Activated B cell treated with CpG ODN at 0.5 μM for 24 hours (primary cell): ENCODE data around the gene MORC4. TPM values are rescaled to one million over a fixed set of nuclear protein-coding genes. Genes with fewer than 3 reads are reported as not detected.

Source experiments
- ATAC-seq: fragments of 200-7000 bp; cut with Tn5 transposase; one replicate; pipeline ENCODE4 v1.10.0; 2021; ENCODE audit warnings: low read depth, mild to moderate bottlenecking, moderate library complexity
- CTCF ChIA-PET: fragments of 350-600 bp; sonication (Branson Sonifier 250); formaldehyde crosslinking; loops from one replicate; lab custom pipeline; 2021; ENCODE audit warnings: antibody characterized with exemption; lab: Charles Lee
- POLR2A ChIA-PET: fragments of 350-600 bp; sonication (Branson Sonifier 250); formaldehyde crosslinking; loops from one replicate; lab custom pipeline; 2021; ENCODE audit warnings: antibody characterized with exemption; lab: Charles Lee
- DNase-seq: peaks from one replicate; pipeline ENCODE4 v3.0.0; 2022
- H3K27ac Mint-ChIP-seq: one replicate; pipeline ENCODE4 v1.8.0; 2020; ENCODE audit warnings: mixed read lengths
- H3K27me3 Mint-ChIP-seq: one replicate; pipeline ENCODE4 v1.8.0; 2021; ENCODE audit warnings: mixed read lengths
- H3K36me3 Mint-ChIP-seq: one replicate; pipeline ENCODE4 v1.8.0; 2021; ENCODE audit warnings: low read depth, mixed read lengths
- H3K4me1 Mint-ChIP-seq: one replicate; pipeline ENCODE4 v1.8.0; 2021; ENCODE audit warnings: mixed read lengths
- H3K4me3 Mint-ChIP-seq: one replicate; pipeline ENCODE4 v1.8.0; 2020; ENCODE audit warnings: mild to moderate bottlenecking, mixed read lengths
- H3K9me3 Mint-ChIP-seq: one replicate; pipeline ENCODE4 v1.8.0; 2020; ENCODE audit warnings: mixed read lengths
- intact Hi-C: fragments of 100-400 bp; cut with micrococcal nuclease; formaldehyde crosslinking; loops from one replicate; pipeline ENCODE4 v1.15.1; 2024
- total RNA-seq: library from RNA; stranded (reverse); gene quantifications from 2 replicates; pipeline ENCODE4 v1.2.3, GENCODE V29; 2022
- TF ChIP-seq, protein P1 (sequence below): fragments of 200-600 bp; IDR thresholded peaks from one replicate; pipeline ENCODE4 v1.8.0; 2022; ENCODE audit warnings: antibody characterized with exemption, mild to moderate bottlenecking

Gene MORC4
- total RNA-seq, 1 donor from 2014 or later = 4.1 TPM

DNA sequence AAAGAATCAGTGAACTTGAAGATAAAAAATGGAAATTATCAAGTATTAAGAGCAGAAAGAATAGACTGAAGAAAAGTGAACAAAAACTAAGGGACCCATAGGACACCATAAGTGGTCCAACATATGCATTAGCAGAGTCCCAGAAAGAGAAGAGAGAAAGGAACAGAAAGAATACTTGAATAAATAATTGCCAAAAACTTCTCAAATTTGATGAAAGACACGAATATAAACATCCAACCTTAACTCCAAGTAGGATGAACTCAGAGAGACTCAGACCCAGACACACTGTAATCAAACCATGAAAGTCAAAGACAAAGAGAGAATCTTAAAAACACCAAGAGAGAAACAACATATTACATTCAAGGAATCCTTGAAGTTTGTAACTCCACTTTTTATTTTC lies 35.7 kb downstream of the MORC4 start:
- DNase-seq = no peak
- no peak overlapping the region for H3K27ac Mint-ChIP-seq
- no peaks in the 10 kb centered on the region for H3K4me1 Mint-ChIP-seq
- TF ChIP-seq, protein P1, sequence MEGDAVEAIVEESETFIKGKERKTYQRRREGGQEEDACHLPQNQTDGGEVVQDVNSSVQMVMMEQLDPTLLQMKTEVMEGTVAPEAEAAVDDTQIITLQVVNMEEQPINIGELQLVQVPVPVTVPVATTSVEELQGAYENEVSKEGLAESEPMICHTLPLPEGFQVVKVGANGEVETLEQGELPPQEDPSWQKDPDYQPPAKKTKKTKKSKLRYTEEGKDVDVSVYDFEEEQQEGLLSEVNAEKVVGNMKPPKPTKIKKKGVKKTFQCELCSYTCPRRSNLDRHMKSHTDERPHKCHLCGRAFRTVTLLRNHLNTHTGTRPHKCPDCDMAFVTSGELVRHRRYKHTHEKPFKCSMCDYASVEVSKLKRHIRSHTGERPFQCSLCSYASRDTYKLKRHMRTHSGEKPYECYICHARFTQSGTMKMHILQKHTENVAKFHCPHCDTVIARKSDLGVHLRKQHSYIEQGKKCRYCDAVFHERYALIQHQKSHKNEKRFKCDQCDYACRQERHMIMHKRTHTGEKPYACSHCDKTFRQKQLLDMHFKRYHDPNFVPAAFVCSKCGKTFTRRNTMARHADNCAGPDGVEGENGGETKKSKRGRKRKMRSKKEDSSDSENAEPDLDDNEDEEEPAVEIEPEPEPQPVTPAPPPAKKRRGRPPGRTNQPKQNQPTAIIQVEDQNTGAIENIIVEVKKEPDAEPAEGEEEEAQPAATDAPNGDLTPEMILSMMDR = no peak
- no peak overlapping the region for H3K4me3 Mint-ChIP-seq
- ATAC-seq = no peak
- intact Hi-C loops = no loop called here
- ChIA-PET POLR2A (no interaction called here), CTCF (no interaction called here)
- no peaks in the 10 kb centered on the region for H3K27me3 Mint-ChIP-seq
- H3K36me3 Mint-ChIP-seq = peaks cover 24% of the 10 kb centered on the region
- H3K9me3 Mint-ChIP-seq = peaks cover 4% of the 10 kb centered on the region

DNA sequence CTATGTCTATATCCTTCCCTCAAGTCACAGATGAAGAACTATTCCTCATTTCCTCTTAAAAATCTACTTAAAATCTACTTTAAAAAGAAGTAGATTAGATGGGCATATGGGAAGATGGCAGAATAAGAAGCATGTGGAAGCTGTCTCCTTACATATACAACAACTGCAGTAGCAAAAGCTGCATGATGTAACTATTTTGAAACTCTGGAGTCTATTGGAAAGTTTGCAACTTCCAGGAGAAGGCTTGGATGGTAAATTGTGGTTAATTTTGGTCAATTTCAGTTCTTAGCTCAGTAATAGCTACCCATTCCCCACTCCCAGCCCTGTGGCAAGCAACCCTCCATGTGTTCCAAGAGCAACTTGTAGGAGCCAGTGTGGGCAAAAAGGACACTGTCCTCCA lies 36.9 kb downstream of the MORC4 start:
- POLR2A ChIA-PET = interaction anchor here (0.7 kb wide), 1 partner anchor 63 kb away, joined by 3 read pairs; no protein-coding TSS in a partner anchor
- CTCF ChIA-PET = no interaction called here
- Mint-ChIP-seq H3K27me3 (no peaks in the 10 kb centered on the region), H3K36me3 (peaks cover 20% of the 10 kb centered on the region), H3K4me1 (no peaks in the 10 kb centered on the region), H3K4me3 (no peak overlapping the region), H3K9me3 (peaks cover 2% of the 10 kb centered on the region), H3K27ac (no peak overlapping the region)
- ATAC-seq (no peak), DNase-seq (no peak)
- intact Hi-C loops = no loop called here
- TF ChIP-seq, protein P1 = no peak

- CTCF ChIA-PET = interaction anchor here (0.8 kb wide), 1 partner anchor 64 kb away, joined by 3 read pairs; no protein-coding TSS in a partner anchor
These were observed 40.1 kb downstream of the MORC4 start for GRCh38 chrX:106959901-106960300.

GRCh38 chrX:106957856-106958255 lies 42.2 kb downstream of the MORC4 start:
- intact Hi-C loops = no loop called here
- H3K4me1 Mint-ChIP-seq = no peaks in the 10 kb centered on the region

More at GRCh38 chrX:106959901-106960300, 40.1 kb downstream of the MORC4 start:
- Mint-ChIP-seq H3K27me3 (no peaks in the 10 kb centered on the region), H3K4me3 (no peak overlapping the region), H3K27ac (no peak overlapping the region), H3K36me3 (peaks cover 30% of the 10 kb centered on the region), H3K4me1 (no peaks in the 10 kb centered on the region), H3K9me3 (no peaks in the 10 kb centered on the region)
- intact Hi-C loops = no loop called here
- no peak for DNase-seq
- ATAC-seq = no peak
- TF ChIP-seq, protein P1 = no peak
- POLR2A ChIA-PET = no interaction called here

GRCh38 chrX:106955004-106955772 lies 44.8 kb downstream of the MORC4 start:
- Mint-ChIP-seq H3K27me3 (no peaks in the 10 kb centered on the region), H3K9me3 (no peaks in the 10 kb centered on the region), H3K27ac (no peak overlapping the region), H3K36me3 (peaks cover 17% of the 10 kb centered on the region), H3K4me3 (no peak overlapping the region), H3K4me1 (no peaks in the 10 kb centered on the region)
- intact Hi-C loops = no loop called here
- ChIA-PET POLR2A (no interaction called here), CTCF (no interaction called here)
- DNase-seq (no peak), ATAC-seq (no peak)
- TF ChIP-seq, protein P1 = no peak

More at GRCh38 chrX:106957856-106958255, 42.2 kb downstream of the MORC4 start:
- no peak for DNase-seq
- Mint-ChIP-seq H3K27me3 (no peaks in the 10 kb centered on the region), H3K9me3 (no peaks in the 10 kb centered on the region), H3K4me3 (no peak overlapping the region), H3K36me3 (peaks cover 24% of the 10 kb centered on the region), H3K27ac (no peak overlapping the region)
- no peak for ATAC-seq
- ChIA-PET POLR2A (no interaction called here), CTCF (no interaction called here)
- TF ChIP-seq, protein P1 = no peak
